GM23338 (cell line): ENCODE results near the gene PNPLA1.

Source experiments
- CREB1 ChIP-seq: fragments of 250-450 bp; sonication (Bioruptor Pico); IDR thresholded peaks from 2 replicates; pipeline ENCODE4 v1.5.0; 2020; ENCODE audit warnings: low read depth, mild to moderate bottlenecking, moderate library complexity
- EZH2 ChIP-seq: fragments of 200-600 bp; sonication (generic); IDR thresholded peaks from one replicate; pipeline ENCODE4 v1.8.0; 2017; ENCODE audit warnings: antibody characterized with exemption, mild to moderate bottlenecking, low read depth; ENCODE audit not compliant: unreplicated experiment
- EZH2phosphoT487 ChIP-seq: fragments of 200-600 bp; sonication (generic); IDR thresholded peaks from one replicate; pipeline ENCODE4 v1.8.1; 2018; ENCODE audit warnings: antibody characterized with exemption; ENCODE audit not compliant: unreplicated experiment
- JUNB ChIP-seq: IDR thresholded peaks from one replicate; pipeline ENCODE4 v1.6.1; 2016; ENCODE audit warnings: antibody characterized with exemption; ENCODE audit not compliant: unreplicated experiment
- NANOG ChIP-seq: IDR thresholded peaks from 2 replicates; pipeline ENCODE4 v1.6.1; 2016; ENCODE audit warnings: antibody characterized with exemption, borderline replicate concordance
- POLR2AphosphoS5 ChIP-seq: IDR thresholded peaks from 2 replicates; pipeline ENCODE4 v1.6.1; 2016; ENCODE audit warnings: antibody characterized with exemption, low read depth
- STAT1 ChIP-seq: IDR thresholded peaks from one replicate; pipeline ENCODE4 v1.6.1; 2016; ENCODE audit warnings: antibody characterized with exemption; ENCODE audit not compliant: unreplicated experiment
- ZNF114 ChIP-seq: fragments of 250-450 bp; sonication (Bioruptor Pico); IDR thresholded peaks from 2 replicates; pipeline ENCODE4 v1.5.0; 2020; ENCODE audit warnings: mild to moderate bottlenecking, moderate library complexity
- ZNF331 ChIP-seq: fragments of 250-450 bp; sonication (Bioruptor Pico); IDR thresholded peaks from 2 replicates; pipeline ENCODE4 v1.5.0; 2020; ENCODE audit warnings: low read depth, mild to moderate bottlenecking, moderate library complexity
- TF ChIP-seq, protein P1 (sequence below), 2 experiments: fragments of 200-600 bp in 1 of 2; sonication (generic) in 1 of 2; conservative IDR thresholded peaks; 2 replicates each; pipeline versions ENCODE4 v1.5.1 to v1.6.1; 2016 to 2017; ENCODE audit warnings: antibody characterized with exemption in 2 of 2, low read depth in 2 of 2, mild to moderate bottlenecking in 2 of 2, moderate library complexity in 1 of 2
- TF ChIP-seq, protein P2 (sequence below): IDR thresholded peaks from one replicate; pipeline ENCODE4 v1.6.1; 2018; ENCODE audit warnings: antibody characterized with exemption; ENCODE audit not compliant: unreplicated experiment
- TF ChIP-seq, protein P3 (sequence below): IDR thresholded peaks from 2 replicates; pipeline ENCODE4 v1.6.1; 2016; ENCODE audit warnings: antibody characterized with exemption

DNA sequence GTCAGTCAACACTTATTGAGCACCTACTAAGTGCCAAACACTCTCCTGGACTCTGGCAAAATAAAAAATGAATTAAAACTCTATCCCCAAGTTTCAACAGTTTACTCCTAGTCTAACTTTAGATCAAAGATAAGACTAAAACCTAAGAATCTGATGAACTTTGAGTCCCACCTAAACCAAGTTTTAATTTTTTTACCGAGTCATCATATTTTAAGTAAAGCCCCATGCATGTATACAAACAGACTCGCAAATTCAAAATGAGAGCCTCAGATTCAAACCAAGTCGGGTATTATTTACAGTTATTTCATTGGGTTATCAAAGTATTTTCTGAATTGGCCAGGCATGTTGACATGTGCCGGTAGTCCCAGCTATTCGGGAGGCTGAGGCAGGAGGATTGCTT lies 38.7 kb downstream of the PNPLA1 start:
- no peak for TF ChIP-seq POLR2AphosphoS5
- TF ChIP-seq, protein P1, sequence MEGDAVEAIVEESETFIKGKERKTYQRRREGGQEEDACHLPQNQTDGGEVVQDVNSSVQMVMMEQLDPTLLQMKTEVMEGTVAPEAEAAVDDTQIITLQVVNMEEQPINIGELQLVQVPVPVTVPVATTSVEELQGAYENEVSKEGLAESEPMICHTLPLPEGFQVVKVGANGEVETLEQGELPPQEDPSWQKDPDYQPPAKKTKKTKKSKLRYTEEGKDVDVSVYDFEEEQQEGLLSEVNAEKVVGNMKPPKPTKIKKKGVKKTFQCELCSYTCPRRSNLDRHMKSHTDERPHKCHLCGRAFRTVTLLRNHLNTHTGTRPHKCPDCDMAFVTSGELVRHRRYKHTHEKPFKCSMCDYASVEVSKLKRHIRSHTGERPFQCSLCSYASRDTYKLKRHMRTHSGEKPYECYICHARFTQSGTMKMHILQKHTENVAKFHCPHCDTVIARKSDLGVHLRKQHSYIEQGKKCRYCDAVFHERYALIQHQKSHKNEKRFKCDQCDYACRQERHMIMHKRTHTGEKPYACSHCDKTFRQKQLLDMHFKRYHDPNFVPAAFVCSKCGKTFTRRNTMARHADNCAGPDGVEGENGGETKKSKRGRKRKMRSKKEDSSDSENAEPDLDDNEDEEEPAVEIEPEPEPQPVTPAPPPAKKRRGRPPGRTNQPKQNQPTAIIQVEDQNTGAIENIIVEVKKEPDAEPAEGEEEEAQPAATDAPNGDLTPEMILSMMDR (conservative IDR thresholded peaks at IDR 0.05; ENCODE audit: low read depth in 2 of 2) = no peak
- TF ChIP-seq, protein P2, sequence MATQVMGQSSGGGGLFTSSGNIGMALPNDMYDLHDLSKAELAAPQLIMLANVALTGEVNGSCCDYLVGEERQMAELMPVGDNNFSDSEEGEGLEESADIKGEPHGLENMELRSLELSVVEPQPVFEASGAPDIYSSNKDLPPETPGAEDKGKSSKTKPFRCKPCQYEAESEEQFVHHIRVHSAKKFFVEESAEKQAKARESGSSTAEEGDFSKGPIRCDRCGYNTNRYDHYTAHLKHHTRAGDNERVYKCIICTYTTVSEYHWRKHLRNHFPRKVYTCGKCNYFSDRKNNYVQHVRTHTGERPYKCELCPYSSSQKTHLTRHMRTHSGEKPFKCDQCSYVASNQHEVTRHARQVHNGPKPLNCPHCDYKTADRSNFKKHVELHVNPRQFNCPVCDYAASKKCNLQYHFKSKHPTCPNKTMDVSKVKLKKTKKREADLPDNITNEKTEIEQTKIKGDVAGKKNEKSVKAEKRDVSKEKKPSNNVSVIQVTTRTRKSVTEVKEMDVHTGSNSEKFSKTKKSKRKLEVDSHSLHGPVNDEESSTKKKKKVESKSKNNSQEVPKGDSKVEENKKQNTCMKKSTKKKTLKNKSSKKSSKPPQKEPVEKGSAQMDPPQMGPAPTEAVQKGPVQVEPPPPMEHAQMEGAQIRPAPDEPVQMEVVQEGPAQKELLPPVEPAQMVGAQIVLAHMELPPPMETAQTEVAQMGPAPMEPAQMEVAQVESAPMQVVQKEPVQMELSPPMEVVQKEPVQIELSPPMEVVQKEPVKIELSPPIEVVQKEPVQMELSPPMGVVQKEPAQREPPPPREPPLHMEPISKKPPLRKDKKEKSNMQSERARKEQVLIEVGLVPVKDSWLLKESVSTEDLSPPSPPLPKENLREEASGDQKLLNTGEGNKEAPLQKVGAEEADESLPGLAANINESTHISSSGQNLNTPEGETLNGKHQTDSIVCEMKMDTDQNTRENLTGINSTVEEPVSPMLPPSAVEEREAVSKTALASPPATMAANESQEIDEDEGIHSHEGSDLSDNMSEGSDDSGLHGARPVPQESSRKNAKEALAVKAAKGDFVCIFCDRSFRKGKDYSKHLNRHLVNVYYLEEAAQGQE = no peak
- no peak for TF ChIP-seq EZH2
- TF ChIP-seq EZH2phosphoT487 = no peak
- TF ChIP-seq ZNF114 (CRISPR knock-in tag) = no peak
- no peak for TF ChIP-seq CREB1 (CRISPR knock-in tag)
- no peak for TF ChIP-seq JUNB
- no peak for TF ChIP-seq ZNF331
- TF ChIP-seq, protein P3, sequence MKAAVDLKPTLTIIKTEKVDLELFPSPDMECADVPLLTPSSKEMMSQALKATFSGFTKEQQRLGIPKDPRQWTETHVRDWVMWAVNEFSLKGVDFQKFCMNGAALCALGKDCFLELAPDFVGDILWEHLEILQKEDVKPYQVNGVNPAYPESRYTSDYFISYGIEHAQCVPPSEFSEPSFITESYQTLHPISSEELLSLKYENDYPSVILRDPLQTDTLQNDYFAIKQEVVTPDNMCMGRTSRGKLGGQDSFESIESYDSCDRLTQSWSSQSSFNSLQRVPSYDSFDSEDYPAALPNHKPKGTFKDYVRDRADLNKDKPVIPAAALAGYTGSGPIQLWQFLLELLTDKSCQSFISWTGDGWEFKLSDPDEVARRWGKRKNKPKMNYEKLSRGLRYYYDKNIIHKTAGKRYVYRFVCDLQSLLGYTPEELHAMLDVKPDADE = no peak
- TF ChIP-seq NANOG = no peak
- no peak for TF ChIP-seq STAT1
